ENCODE data around the gene IRF5. TPM values are rescaled to one million over a fixed set of nuclear protein-coding genes. Genes with fewer than 3 reads are reported as not detected.
"Not testable (repeated sequence)": the region's sequence is repeated elsewhere in the genome, so short reads cannot be mapped to it uniquely, and the experiment has no call there.

The IRF5 gene
- total and polyA plus RNA-seq, 4 donors: 4.3 to 6.2 (median 4.5) TPM

DNA sequence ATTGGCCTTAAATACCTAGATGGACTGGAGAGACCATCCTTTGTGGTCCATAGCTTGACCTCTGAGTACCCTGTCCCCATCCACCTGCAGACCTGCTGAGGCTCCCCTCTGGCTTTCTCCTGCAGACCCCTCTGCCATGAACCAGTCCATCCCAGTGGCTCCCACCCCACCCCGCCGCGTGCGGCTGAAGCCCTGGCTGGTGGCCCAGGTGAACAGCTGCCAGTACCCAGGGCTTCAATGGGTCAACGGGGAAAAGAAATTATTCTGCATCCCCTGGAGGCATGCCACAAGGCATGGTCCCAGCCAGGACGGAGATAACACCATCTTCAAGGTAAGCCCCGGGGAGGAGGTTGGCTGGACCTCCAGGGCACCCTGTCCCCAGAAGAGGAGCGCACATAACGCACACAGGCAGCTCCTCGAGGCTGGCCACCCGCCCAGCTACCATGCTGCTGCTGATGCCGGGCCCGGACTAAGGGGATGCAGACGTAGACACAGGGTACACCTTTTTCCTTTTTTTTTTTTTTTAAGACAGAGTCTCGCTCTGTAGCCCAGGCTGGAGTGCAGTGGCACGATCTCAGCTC is 4.3 kb downstream of the IRF5 start:
- no peaks in the 10 kb centered on the region for H3K9me3 ChIP-seq (ENCODE audit: control insufficient read depth in 4 of 4, low read length in 3 of 4)
- peaks cover 0 to 1% (median 0%) of the 10 kb centered on the region in 4 donors for H3K36me3 ChIP-seq (ENCODE audit: control insufficient read depth in 4 of 4, insufficient read depth in 3 of 4, low read depth in 1 of 4, low read length in 3 of 4)
- no peaks in the 10 kb centered on the region for H3K27me3 ChIP-seq (ENCODE audit: control insufficient read depth in 4 of 4, insufficient read depth in 4 of 4, low read length in 3 of 4)
- H3K4me1 ChIP-seq (ENCODE audit: control insufficient read depth in 4 of 4, insufficient read depth in 4 of 4, low read length in 3 of 4): peaks cover 5 to 19% (median 8%) of the 10 kb centered on the region in 4 donors
- H3K9ac ChIP-seq (ENCODE audit: low read depth in 1 of 2, low read length in 2 of 2): no peak overlapping the region
- TF ChIP-seq EGR1 (IDR thresholded peaks at IDR 0.05; ENCODE audit: low read depth in 2 of 2) (no peak), NR2F2 (IDR thresholded peaks at IDR 0.05) (no peak), YY1 (IDR thresholded peaks at IDR 0.05) (no peak), REST (IDR thresholded peaks at IDR 0.05) (no peak), JUND (IDR thresholded peaks at IDR 0.05) (no peak), TAF1 (conservative IDR thresholded peaks at IDR 0.05) (no peak), HNF4A (conservative IDR thresholded peaks at IDR 0.05) (no peak), GABPA (IDR thresholded peaks at IDR 0.05 in 1 of 2, conservative IDR thresholded peaks at IDR 0.05 in 1 of 2) (no peak), RXRA (IDR thresholded peaks at IDR 0.05) (no peak), SP1 (IDR thresholded peaks at IDR 0.05) (no peak), MAX (IDR thresholded peaks at IDR 0.05) (no peak)
- TF ChIP-seq, protein P1, sequence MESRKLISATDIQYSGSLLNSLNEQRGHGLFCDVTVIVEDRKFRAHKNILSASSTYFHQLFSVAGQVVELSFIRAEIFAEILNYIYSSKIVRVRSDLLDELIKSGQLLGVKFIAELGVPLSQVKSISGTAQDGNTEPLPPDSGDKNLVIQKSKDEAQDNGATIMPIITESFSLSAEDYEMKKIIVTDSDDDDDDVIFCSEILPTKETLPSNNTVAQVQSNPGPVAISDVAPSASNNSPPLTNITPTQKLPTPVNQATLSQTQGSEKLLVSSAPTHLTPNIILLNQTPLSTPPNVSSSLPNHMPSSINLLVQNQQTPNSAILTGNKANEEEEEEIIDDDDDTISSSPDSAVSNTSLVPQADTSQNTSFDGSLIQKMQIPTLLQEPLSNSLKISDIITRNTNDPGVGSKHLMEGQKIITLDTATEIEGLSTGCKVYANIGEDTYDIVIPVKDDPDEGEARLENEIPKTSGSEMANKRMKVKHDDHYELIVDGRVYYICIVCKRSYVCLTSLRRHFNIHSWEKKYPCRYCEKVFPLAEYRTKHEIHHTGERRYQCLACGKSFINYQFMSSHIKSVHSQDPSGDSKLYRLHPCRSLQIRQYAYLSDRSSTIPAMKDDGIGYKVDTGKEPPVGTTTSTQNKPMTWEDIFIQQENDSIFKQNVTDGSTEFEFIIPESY (IDR thresholded peaks at IDR 0.05): no peak
- H3K4me3 ChIP-seq (ENCODE audit: low read depth in 1 of 3, low read length in 3 of 3): no peak overlapping the region
- DNase-seq (ENCODE audit: low spot score): no peak
- H3K27ac ChIP-seq (ENCODE audit: low read depth in 1 of 2, low read length in 2 of 2): no peak overlapping the region
- WGBS: 79% methylated on average over 16 of the region's 16 CpGs

DNA sequence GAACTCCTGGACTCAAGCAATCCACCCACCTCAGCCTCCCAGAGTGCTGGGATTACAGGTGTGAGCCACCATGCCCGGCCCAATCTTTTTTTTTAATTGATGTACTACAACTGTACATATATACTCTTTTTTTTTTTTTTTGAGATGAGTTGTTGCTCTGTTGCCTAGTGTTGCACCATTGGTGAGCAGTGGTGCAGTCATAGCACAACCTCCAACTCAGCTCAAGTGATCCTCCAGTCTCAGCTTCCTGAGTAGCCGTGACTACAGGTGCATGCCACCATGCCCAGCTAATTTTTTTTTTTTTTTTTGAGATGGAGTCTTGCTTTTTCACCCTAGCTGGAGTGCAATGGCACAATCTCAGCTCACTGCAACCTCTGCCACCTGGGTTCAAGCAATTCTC is 5.5 kb downstream of the IRF5 start:
- not testable (repeated sequence) for H3K9me3 ChIP-seq (ENCODE audit: control insufficient read depth in 4 of 4, low read length in 3 of 4); H3K27me3 ChIP-seq (ENCODE audit: control insufficient read depth in 4 of 4, insufficient read depth in 4 of 4, low read length in 3 of 4); H3K9ac ChIP-seq (ENCODE audit: low read depth in 1 of 2, low read length in 2 of 2); DNase-seq (ENCODE audit: low spot score); H3K4me3 ChIP-seq (ENCODE audit: low read depth in 1 of 3, low read length in 3 of 3); H3K4me1 ChIP-seq (ENCODE audit: control insufficient read depth in 4 of 4, insufficient read depth in 4 of 4, low read length in 3 of 4); H3K36me3 ChIP-seq (ENCODE audit: control insufficient read depth in 4 of 4, insufficient read depth in 3 of 4, low read depth in 1 of 4, low read length in 3 of 4); H3K27ac ChIP-seq (ENCODE audit: low read depth in 1 of 2, low read length in 2 of 2)
- WGBS: 88% methylated on average over 2 of the region's 2 CpGs

Data from liver (tissue), 9 donors.